T1000 (cell line): ENCODE data around the gene HOXC10.

Source experiments
- DNase-seq: peaks from one replicate; lab custom pipeline; 2025; ENCODE audit warnings: mixed read lengths; lab: John Stamatoyannopoulos, UW

HOXC10 gene

DNA sequence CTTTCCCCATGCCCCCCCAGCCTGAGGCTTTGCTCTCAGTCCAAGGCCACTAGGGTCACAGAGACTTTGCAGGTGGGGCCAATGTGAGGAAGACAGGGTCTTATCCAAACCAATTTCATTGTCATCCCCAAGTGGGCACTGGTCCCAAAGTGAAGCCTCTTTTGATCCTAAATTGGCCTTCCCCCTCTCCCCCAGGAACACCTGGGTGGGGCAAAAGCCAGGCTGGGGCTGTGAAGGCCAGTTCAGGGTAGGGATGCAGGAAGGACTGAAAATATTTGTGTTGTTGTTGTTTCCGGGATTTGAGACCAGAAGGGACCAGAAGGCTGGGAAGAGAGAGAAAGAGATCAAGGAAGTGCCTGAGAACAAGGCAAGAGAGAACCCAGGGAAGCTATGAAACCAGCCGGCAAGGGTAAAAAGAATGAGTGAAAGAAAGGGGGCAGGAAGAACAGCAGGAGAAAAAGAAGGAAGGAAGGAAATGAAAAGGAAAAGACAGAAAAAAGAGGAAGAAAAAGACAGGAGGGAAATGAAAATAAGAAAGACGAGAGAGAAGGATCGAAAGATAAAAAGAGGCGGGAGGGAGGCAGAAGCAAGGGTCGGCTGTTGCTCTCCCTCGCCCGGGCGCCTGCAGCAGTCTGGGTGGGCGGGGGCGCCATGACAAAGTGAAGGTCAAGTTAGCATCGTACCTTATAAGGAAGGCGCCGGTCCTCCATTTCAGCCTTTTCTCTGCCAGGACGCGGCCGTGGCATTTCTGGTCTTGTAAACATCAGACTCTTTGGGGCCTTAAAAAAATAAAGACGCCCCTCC is 19.5 kb upstream of the HOXC10 start:
- no peak for DNase-seq

DNA sequence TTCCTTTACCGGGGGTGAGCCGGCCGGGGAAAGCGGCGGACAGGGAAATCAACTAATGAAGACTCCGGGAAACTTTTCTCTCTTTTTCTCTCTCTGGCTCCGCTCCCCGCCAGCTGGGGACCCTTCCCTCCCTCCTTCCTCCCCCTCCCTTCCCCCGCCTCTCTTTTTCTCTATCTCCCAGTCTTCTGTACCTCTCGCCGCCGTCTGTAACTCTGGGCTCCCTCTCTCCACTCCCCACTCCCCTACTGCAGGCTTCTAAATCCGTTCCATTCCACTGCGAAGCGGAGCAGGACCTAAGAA is 18.9 kb upstream of the HOXC10 start:
- DNase-seq = no peak

DNA sequence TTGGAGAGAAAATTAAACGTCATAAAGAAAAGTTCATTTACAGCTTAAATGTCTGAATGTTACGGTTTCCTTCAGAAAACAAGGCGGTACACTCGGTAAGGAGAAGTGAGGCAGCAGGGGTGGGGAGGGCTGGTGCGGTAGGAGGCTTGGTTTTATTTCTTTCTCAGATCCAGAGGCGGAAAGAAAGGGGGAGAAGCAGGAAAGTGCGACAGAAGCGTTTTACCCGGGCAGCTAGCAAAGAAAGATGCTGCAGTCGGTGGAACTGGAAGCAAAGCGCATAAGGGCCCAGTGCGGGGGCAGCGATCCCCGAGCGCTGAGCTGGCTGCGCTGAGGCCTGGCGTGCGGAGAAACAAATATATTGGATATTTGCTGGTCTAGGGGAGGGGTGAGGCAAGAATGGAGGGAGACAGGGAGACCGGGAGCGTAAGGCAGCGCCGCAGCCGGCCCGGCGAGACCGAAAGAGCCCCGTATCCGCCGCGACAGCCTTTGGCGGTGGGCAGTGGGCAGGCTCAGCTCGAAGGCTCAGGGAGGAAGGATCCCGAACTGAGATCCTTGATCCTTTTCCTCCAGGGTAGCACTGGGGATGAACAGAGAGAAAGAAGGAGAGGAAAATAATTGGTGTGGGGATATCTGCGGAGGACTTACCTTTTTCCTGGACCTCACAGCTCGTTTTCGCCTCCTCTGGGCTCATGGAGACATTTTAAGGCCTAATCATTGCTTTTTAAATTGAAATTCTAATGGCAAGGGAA is 18.4 kb upstream of the HOXC10 start:
- DNase-seq = no peak

GRCh38 chr12:53967421-53967925 is 17.5 kb upstream of the HOXC10 start:
- DNase-seq = no peak

- DNase-seq = no peak
Observed at GRCh38 chr12:53968214-53969127, 16.5 kb upstream of the HOXC10 start.

- DNase-seq = no peak
Observed at GRCh38 chr12:53969588-53970259, 15.2 kb upstream of the HOXC10 start.

- DNase-seq = no peak
Observed at GRCh38 chr12:53970451-53970850, 14.5 kb upstream of the HOXC10 start.

DNA sequence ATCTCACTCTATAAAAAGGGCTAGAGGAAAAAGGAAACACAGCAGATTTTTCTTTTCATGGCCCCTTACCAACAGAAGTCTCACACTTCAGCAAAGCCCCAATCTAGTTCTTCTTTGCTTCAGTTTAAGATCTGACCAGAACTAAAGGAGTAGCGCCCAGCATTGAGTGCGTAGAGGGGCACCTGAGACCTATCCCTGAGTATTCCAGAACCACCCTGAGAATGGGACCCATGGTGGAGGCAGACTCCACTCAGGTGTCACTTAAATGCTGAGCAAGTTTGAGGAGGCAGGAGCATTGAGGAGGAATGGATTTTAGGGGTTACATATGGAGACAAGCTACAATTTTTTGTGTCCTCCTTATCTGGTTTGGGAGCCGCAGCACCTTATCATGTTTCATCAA is 13.8 kb upstream of the HOXC10 start:
- DNase-seq = no peak

DNA sequence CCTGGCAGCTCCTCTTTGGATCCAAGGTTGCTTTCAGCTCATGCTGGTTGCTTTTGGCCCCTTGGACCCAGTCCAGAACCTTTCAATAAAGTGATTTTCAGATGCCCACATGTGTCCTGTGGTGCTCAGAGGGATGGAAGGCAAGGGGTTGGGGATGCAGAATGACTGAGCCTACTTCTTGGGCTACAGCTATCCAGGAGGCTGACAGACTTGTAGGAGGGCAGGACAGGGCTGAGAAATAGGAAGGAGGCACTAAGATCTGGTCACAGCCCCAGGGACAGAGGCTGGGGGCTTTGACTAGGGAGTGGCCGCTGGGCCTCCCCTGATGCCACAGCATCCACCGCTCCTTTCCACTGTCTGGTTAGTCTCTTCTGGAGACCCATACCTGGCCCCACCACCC is 13.3 kb upstream of the HOXC10 start:
- no peak for DNase-seq

DNA sequence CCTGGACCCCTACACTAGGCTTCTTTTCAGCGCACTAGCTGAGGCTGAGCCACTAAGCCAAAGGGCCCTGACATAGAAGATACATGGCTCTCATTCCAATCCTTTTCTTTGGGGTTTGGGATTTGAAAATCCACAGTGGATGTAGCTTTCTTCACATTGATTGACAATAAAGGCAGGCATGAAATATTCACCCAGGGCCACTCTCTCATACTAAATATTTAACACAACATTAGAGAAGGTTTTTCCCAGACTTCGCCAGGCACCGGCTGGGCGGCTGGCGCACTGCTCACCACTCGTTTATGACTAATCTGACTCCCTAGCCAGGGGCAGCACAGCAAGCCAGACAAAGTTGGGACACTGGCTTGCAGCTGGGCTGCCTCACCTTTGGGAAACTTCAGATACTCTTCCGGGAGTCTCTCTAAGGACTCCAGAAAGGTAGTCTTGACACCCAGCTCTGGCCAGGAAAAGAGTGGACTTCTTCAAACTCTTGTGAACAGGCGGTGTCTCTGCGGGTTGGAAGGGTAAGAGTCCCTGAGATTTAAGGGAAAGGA is 12.7 kb upstream of the HOXC10 start:
- no peak for DNase-seq

DNA sequence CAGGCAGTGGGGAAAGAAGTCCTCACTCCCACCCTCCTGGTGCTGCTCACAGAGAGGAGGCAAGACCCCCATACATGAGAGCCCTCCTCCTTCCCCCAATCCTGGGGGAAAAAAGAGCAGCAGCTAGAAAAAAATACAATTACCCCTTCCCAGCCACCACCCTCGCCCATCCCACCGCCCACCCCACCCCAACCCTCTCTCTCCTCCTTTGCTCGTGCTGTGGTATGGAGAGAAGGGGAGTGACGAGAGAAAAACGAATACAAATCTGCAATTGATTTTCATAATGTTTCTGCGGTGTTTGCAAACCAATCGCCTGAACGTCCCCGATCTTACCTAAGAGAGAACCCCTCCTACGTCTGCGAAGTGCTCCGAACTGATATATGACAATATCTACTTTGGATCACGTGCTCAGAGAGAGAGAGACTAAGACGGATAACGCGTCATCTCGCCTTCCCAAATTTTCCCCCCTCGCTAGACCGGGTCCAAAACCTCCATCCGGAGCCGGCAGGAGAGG is 12.2 kb upstream of the HOXC10 start, which contains the start of gene HOXC11:
Gene HOXC11 (plus strand): TSS at position 405 of the 514 bp plus-strand sequence. CDS start 116 bp downstream, outside the sequence.
- DNase-seq = no peak

DNA sequence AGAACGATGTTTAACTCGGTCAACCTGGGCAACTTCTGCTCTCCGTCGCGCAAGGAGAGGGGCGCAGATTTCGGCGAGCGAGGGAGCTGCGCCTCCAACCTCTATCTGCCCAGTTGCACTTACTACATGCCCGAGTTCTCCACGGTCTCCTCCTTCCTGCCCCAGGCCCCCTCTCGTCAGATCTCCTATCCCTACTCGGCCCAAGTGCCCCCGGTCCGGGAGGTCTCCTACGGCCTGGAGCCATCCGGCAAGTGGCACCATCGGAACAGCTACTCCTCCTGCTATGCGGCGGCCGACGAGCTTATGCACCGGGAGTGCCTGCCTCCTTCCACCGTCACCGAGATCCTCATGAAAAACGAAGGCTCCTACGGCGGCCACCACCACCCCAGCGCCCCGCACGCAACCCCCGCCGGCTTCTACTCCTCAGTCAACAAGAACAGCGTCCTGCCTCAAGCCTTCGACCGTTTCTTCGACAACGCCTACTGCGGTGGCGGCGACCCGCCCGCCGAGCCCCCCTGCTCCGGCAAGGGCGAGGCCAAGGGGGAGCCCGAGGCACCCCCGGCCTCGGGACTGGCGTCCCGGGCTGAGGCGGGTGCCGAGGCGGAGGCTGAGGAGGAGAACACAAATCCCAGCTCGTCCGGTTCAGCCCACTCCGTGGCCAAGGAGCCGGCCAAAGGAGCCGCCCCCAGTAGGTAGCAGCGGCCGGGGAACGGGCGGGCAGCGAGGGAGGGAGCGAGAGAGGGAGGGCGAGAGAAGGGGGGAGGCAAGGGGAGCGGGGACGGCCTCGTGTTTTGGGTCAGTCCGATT is 11.5 kb upstream of the HOXC10 start:
- DNase-seq = no peak

- no peak for DNase-seq
Observed at GRCh38 chr12:53974084-53975063, 10.6 kb upstream of the HOXC10 start, which contains the start of gene HOTAIR. HOTAIR (minus strand) TSS chr12:53974954.

- DNase-seq = no peak
Observed at GRCh38 chr12:53975064-53975471, 9.9 kb upstream of the HOXC10 start.

GRCh38 chr12:53975479-53976152 is 9.3 kb upstream of the HOXC10 start:
- no peak for DNase-seq

- DNase-seq = no peak
Observed at GRCh38 chr12:53976172-53976822, 8.6 kb upstream of the HOXC10 start.

DNA sequence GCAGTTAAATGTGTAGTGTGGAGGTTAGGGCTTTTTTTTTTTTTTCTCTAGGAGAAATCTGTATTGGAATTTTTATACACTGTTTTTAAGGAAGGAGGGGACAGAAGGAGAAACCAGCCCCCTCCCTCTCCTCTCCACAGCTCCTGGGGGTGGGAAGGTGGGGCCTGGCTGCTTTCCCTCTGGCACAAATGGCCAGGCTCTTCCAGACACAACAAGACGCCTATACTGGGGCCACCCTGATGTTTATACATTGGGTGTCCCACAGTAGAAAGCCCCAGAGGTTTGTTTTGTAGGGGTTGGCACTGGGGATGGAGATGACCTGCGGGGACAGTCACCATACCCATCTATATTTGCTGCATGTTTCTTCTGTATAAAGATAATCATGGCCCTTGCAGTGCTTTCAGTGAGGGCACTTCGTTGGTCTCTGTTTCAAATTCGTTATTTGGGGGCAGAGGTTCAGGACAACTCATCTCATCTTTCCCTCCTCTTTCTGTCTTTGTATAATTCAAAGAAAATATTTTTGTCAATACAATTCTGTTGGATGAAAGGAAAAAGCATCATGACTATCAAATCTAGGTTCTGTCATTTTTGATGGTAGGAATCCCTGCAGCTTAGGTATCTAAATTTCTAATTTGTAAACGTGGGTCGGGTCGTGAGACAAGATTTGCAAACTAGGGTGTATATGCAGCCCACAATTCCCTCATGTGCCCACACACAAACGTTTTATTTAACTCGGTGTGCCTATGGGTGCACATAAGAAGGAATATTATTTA is 7.9 kb upstream of the HOXC10 start:
- DNase-seq = no peak
